ENCODE results near the gene SERPINI1. TPM values are rescaled to one million over a fixed set of nuclear protein-coding genes. Genes with fewer than 3 reads are reported as not detected.

Gene SERPINI1
- total RNA-seq, 2 experiments from 2014 or later: 2.6 to 3.0 TPM

GRCh38 chr3:167852216-167852615 is 116.7 kb downstream of the SERPINI1 start:
- ATAC-seq: no peak
- CTCF ChIA-PET: no interaction called here

GRCh38 chr3:167854063-167854462 is 118.5 kb downstream of the SERPINI1 start:
- Mint-ChIP-seq H3K27ac (no peak overlapping the region), H3K4me1 (no peaks in the 10 kb centered on the region), H3K36me3 (no peaks in the 10 kb centered on the region), H3K4me3 (no peak overlapping the region), H3K9me3 (ENCODE audit: low read depth) (no peaks in the 10 kb centered on the region), H3K27me3 (peaks cover 6% of the 10 kb centered on the region)
- no peak for DNase-seq
- CTCF ChIA-PET: no interaction called here
- no peak for ATAC-seq

More at GRCh38 chr3:167852216-167852615, 116.7 kb downstream of the SERPINI1 start:
- Mint-ChIP-seq H3K4me1 (no peaks in the 10 kb centered on the region), H3K27me3 (peaks cover 6% of the 10 kb centered on the region), H3K36me3 (no peaks in the 10 kb centered on the region), H3K9me3 (ENCODE audit: low read depth) (no peaks in the 10 kb centered on the region), H3K4me3 (no peak overlapping the region), H3K27ac (no peak overlapping the region)
- DNase-seq: no peak

GRCh38 chr3:167854846-167855245 is 119.3 kb downstream of the SERPINI1 start:
- Mint-ChIP-seq H3K36me3 (no peaks in the 10 kb centered on the region), H3K9me3 (ENCODE audit: low read depth) (no peaks in the 10 kb centered on the region), H3K27ac (no peak overlapping the region), H3K27me3 (peaks cover 4% of the 10 kb centered on the region), H3K4me3 (no peak overlapping the region), H3K4me1 (no peaks in the 10 kb centered on the region)
- ATAC-seq: no peak
- no peak for DNase-seq
- CTCF ChIA-PET: interaction anchor here (1.2 kb wide), 1 partner anchor 27 kb away, joined by 3 read pairs; no protein-coding TSS in a partner anchor

GRCh38 chr3:167855306-167855705 is 119.8 kb downstream of the SERPINI1 start:
- CTCF ChIA-PET: interaction anchor here (1.2 kb wide), 1 partner anchor 26 kb away, joined by 3 read pairs; no protein-coding TSS in a partner anchor
- Mint-ChIP-seq H3K4me1 (no peaks in the 10 kb centered on the region), H3K36me3 (no peaks in the 10 kb centered on the region), H3K4me3 (no peak overlapping the region), H3K27me3 (no peaks in the 10 kb centered on the region), H3K27ac (no peak overlapping the region), H3K9me3 (ENCODE audit: low read depth) (no peaks in the 10 kb centered on the region)
- DNase-seq (no peak), ATAC-seq (no peak)

- Mint-ChIP-seq H3K9me3 (ENCODE audit: low read depth) (no peaks in the 10 kb centered on the region), H3K27me3 (peaks cover 3% of the 10 kb centered on the region), H3K4me1 (no peaks in the 10 kb centered on the region), H3K36me3 (no peaks in the 10 kb centered on the region), H3K4me3 (no peak overlapping the region), H3K27ac (no peak overlapping the region)
- DNase-seq (no peak), ATAC-seq (no peak)
- CTCF ChIA-PET: no interaction called here
These were observed 123.3 kb downstream of the SERPINI1 start for GRCh38 chr3:167858865-167859264.

- H3K27ac Mint-ChIP-seq: no peak overlapping the region
- H3K4me1 Mint-ChIP-seq: no peaks in the 10 kb centered on the region
- DNase-seq (no peak), ATAC-seq (no peak)
- H3K27me3 Mint-ChIP-seq: peaks cover 3% of the 10 kb centered on the region
- H3K4me3 Mint-ChIP-seq: no peak overlapping the region
- CTCF ChIA-PET: no interaction called here
- no peaks in the 10 kb centered on the region for H3K9me3 Mint-ChIP-seq (ENCODE audit: low read depth)
- H3K36me3 Mint-ChIP-seq: no peaks in the 10 kb centered on the region
These were observed 124.1 kb downstream of the SERPINI1 start for GRCh38 chr3:167859610-167860009.

- CTCF ChIA-PET: no interaction called here
- ATAC-seq: no peak
These were observed 126.1 kb downstream of the SERPINI1 start for GRCh38 chr3:167861649-167862048.

GRCh38 chr3:167862104-167862730 is 126.7 kb downstream of the SERPINI1 start:
- ATAC-seq: no peak
- no peaks in the 10 kb centered on the region for H3K36me3 Mint-ChIP-seq
- H3K9me3 Mint-ChIP-seq (ENCODE audit: low read depth): no peaks in the 10 kb centered on the region
- no peak overlapping the region for H3K4me3 Mint-ChIP-seq
- DNase-seq: no peak
- CTCF ChIA-PET: no interaction called here
- H3K4me1 Mint-ChIP-seq: no peaks in the 10 kb centered on the region
- peaks cover 3% of the 10 kb centered on the region for H3K27me3 Mint-ChIP-seq
- no peak overlapping the region for H3K27ac Mint-ChIP-seq

More at GRCh38 chr3:167861649-167862048, 126.1 kb downstream of the SERPINI1 start:
- no peaks in the 10 kb centered on the region for H3K4me1 Mint-ChIP-seq
- H3K4me3 Mint-ChIP-seq: no peak overlapping the region
- H3K27ac Mint-ChIP-seq: no peak overlapping the region
- H3K36me3 Mint-ChIP-seq: no peaks in the 10 kb centered on the region
- H3K9me3 Mint-ChIP-seq (ENCODE audit: low read depth): no peaks in the 10 kb centered on the region
- DNase-seq: no peak
- H3K27me3 Mint-ChIP-seq: peaks cover 3% of the 10 kb centered on the region

- H3K9me3 Mint-ChIP-seq (ENCODE audit: low read depth): no peaks in the 10 kb centered on the region
- CTCF ChIA-PET: interaction anchor here (1.1 kb wide), 1 partner anchor 25 kb away, joined by 4 read pairs; no protein-coding TSS in a partner anchor
- ATAC-seq: no peak
- no peaks in the 10 kb centered on the region for H3K36me3 Mint-ChIP-seq
- no peak overlapping the region for H3K27ac Mint-ChIP-seq
- H3K27me3 Mint-ChIP-seq: peaks cover 5% of the 10 kb centered on the region
- no peak overlapping the region for H3K4me3 Mint-ChIP-seq
- no peaks in the 10 kb centered on the region for H3K4me1 Mint-ChIP-seq
- DNase-seq: no peak
These were observed 128.5 kb downstream of the SERPINI1 start for GRCh38 chr3:167863811-167864551.

GRCh38 chr3:167864552-167864874 is 129.0 kb downstream of the SERPINI1 start:
- ATAC-seq (no peak), DNase-seq (no peak)
- Mint-ChIP-seq H3K27ac (no peak overlapping the region), H3K9me3 (ENCODE audit: low read depth) (no peaks in the 10 kb centered on the region), H3K27me3 (peaks cover 5% of the 10 kb centered on the region), H3K4me1 (no peaks in the 10 kb centered on the region), H3K4me3 (no peak overlapping the region), H3K36me3 (no peaks in the 10 kb centered on the region)
- CTCF ChIA-PET: no interaction called here

GRCh38 chr3:167866331-167866730 is 130.8 kb downstream of the SERPINI1 start:
- ATAC-seq: no peak
- CTCF ChIA-PET: no interaction called here
- Mint-ChIP-seq H3K27me3 (peaks cover 5% of the 10 kb centered on the region), H3K9me3 (ENCODE audit: low read depth) (no peaks in the 10 kb centered on the region), H3K4me3 (no peak overlapping the region), H3K36me3 (no peaks in the 10 kb centered on the region), H3K4me1 (no peaks in the 10 kb centered on the region), H3K27ac (no peak overlapping the region)
- no peak for DNase-seq

- no peak for DNase-seq
- CTCF ChIA-PET: no interaction called here
- no peaks in the 10 kb centered on the region for H3K36me3 Mint-ChIP-seq
- H3K4me3 Mint-ChIP-seq: no peak overlapping the region
- no peak overlapping the region for H3K27ac Mint-ChIP-seq
- no peak for ATAC-seq
- H3K9me3 Mint-ChIP-seq (ENCODE audit: low read depth): no peaks in the 10 kb centered on the region
- peaks cover 3% of the 10 kb centered on the region for H3K27me3 Mint-ChIP-seq
- H3K4me1 Mint-ChIP-seq: no peaks in the 10 kb centered on the region
These were observed 132.5 kb downstream of the SERPINI1 start for GRCh38 chr3:167867981-167868380.

GRCh38 chr3:167870181-167870580 is 134.7 kb downstream of the SERPINI1 start:
- H3K27ac Mint-ChIP-seq: no peak overlapping the region
- no peak for ATAC-seq
- CTCF ChIA-PET: no interaction called here

GRCh38 chr3:167870759-167871158 is 135.2 kb downstream of the SERPINI1 start:
- Mint-ChIP-seq H3K27me3 (peaks cover 8% of the 10 kb centered on the region), H3K36me3 (no peaks in the 10 kb centered on the region), H3K9me3 (ENCODE audit: low read depth) (no peaks in the 10 kb centered on the region), H3K4me3 (no peak overlapping the region), H3K27ac (no peak overlapping the region), H3K4me1 (no peaks in the 10 kb centered on the region)
- ATAC-seq: no peak
- DNase-seq: no peak
- CTCF ChIA-PET: no interaction called here

More at GRCh38 chr3:167870181-167870580, 134.7 kb downstream of the SERPINI1 start:
- Mint-ChIP-seq H3K9me3 (ENCODE audit: low read depth) (no peaks in the 10 kb centered on the region), H3K27me3 (peaks cover 7% of the 10 kb centered on the region), H3K4me3 (no peak overlapping the region), H3K4me1 (no peaks in the 10 kb centered on the region), H3K36me3 (no peaks in the 10 kb centered on the region)
- DNase-seq: no peak
